ENCODE results near the gene OR2T2. TPM values are rescaled to one million over a fixed set of nuclear protein-coding genes. Genes with fewer than 3 reads are reported as not detected.
"Not testable (repeated sequence)": the region's sequence is repeated elsewhere in the genome, so short reads cannot be mapped to it uniquely, and the experiment has no call there.

Gene OR2T2
- total and polyA plus RNA-seq, 2 of the 8 experiments (the other 6 are each of a cell fraction or from before 2014, with no cell fraction given): not detected

GRCh38 chr1:248433811-248434415 is 11.5 kb upstream of the OR2T2 start:
- H4K20me1 ChIP-seq (replicated peaks in 1 of 2; ENCODE audit: control insufficient read depth in 1 of 2, insufficient read depth in 2 of 2, low read length in 2 of 2); H3K9ac ChIP-seq (replicated peaks in 1 of 4; ENCODE audit: extremely low read depth in 1 of 4, low read depth in 3 of 4, low read length in 3 of 4); H2BK5ac ChIP-seq (ENCODE audit: low read depth, low read length); H3K4me1 ChIP-seq (replicated peaks in 1 of 4; ENCODE audit: control insufficient read depth in 3 of 4, insufficient read depth in 4 of 4, low read length in 3 of 4); H3K4me2 ChIP-seq (ENCODE audit: insufficient read depth in 1 of 2, low read depth in 2 of 2, low read length in 2 of 2); H4K5ac ChIP-seq (ENCODE audit: insufficient read length, low read depth, low read length); H3K27ac ChIP-seq (ENCODE audit: low read depth, low read length); H4K91ac ChIP-seq (replicated peaks; ENCODE audit: insufficient read length, low read length); H3K56ac ChIP-seq (replicated peaks; ENCODE audit: insufficient read length, low read depth, low read length); H3K4me3 ChIP-seq (ENCODE audit: extremely low read depth in 1 of 4, insufficient read depth in 2 of 4, low read depth in 3 of 4, low read length in 4 of 4); H3K27me3 ChIP-seq (replicated peaks in 1 of 4; ENCODE audit: control insufficient read depth in 3 of 4, extremely low read depth in 1 of 4, insufficient read depth in 3 of 4, low read length in 3 of 4); H4K8ac ChIP-seq (ENCODE audit: extremely low read depth, insufficient read depth, low read length); DNase-seq (ENCODE audit: low read depth in 1 of 2, low spot score in 2 of 2); H2BK15ac ChIP-seq (ENCODE audit: low read length); FAIRE-seq; H3K4ac ChIP-seq (replicated peaks; ENCODE audit: insufficient read length, low read depth, low read length); H3K23me2 ChIP-seq (ENCODE audit: low read depth, low read length); H2AFZ ChIP-seq (ENCODE audit: low read length); H3K23ac ChIP-seq (ENCODE audit: insufficient read length); H3K79me2 ChIP-seq (ENCODE audit: control insufficient read depth in 1 of 2, insufficient read depth in 2 of 2, low read length in 2 of 2); H3K18ac ChIP-seq (ENCODE audit: extremely low read depth, low read length); POLR2A ChIA-PET (ENCODE audit: partially characterized antibody); H3K36me3 ChIP-seq (ENCODE audit: control insufficient read depth in 2 of 4, insufficient read depth in 4 of 4, low read length in 3 of 4); CTCF ChIA-PET (ENCODE audit: partially characterized antibody); H2BK12ac ChIP-seq (ENCODE audit: low read depth, low read length); H3K14ac ChIP-seq (ENCODE audit: insufficient read length); H3K79me1 ChIP-seq (ENCODE audit: low read depth, low read length); H2BK120ac ChIP-seq (replicated peaks; ENCODE audit: low read depth, low read length); H2AK5ac ChIP-seq (ENCODE audit: low read depth, low read length); H2BK20ac ChIP-seq (ENCODE audit: low read length): not testable (repeated sequence)
- H3K9me3 ChIP-seq (ENCODE audit: insufficient read depth in 2 of 2, low read depth in 1 of 2, low read length in 1 of 2): peaks cover 17 to 48% of the 10 kb centered on the region in 2 experiments
- 88% methylated on average over 31 of the region's 38 CpGs; no CpG with 5 or more reads in 1 of the 2 experiments for WGBS, 2 experiments (ENCODE audit: extremely low coverage in 1 of 2, insufficient coverage in 1 of 2, insufficient read length in 1 of 2, insufficient replicate concordance in 2 of 2, low coverage in 1 of 2, low lambda C conversion rate in 2 of 2, missing lambda C conversion rate in 1 of 2)

GRCh38 chr1:248434913-248435312 is 10.5 kb upstream of the OR2T2 start:
- H2BK20ac ChIP-seq (ENCODE audit: low read length); H3K79me2 ChIP-seq (ENCODE audit: control insufficient read depth in 1 of 2, insufficient read depth in 2 of 2, low read length in 2 of 2); DNase-seq (ENCODE audit: low read depth in 1 of 2, low spot score in 2 of 2); H4K8ac ChIP-seq (ENCODE audit: extremely low read depth, insufficient read depth, low read length); H3K4ac ChIP-seq (replicated peaks; ENCODE audit: insufficient read length, low read depth, low read length); H3K23me2 ChIP-seq (ENCODE audit: low read depth, low read length); H2BK120ac ChIP-seq (replicated peaks; ENCODE audit: low read depth, low read length); CTCF ChIA-PET (ENCODE audit: partially characterized antibody); H4K20me1 ChIP-seq (replicated peaks in 1 of 2; ENCODE audit: control insufficient read depth in 1 of 2, insufficient read depth in 2 of 2, low read length in 2 of 2); H3K9ac ChIP-seq (replicated peaks in 1 of 4; ENCODE audit: extremely low read depth in 1 of 4, low read depth in 3 of 4, low read length in 3 of 4); H3K4me1 ChIP-seq (replicated peaks in 1 of 4; ENCODE audit: control insufficient read depth in 3 of 4, insufficient read depth in 4 of 4, low read length in 3 of 4); H3K4me2 ChIP-seq (ENCODE audit: insufficient read depth in 1 of 2, low read depth in 2 of 2, low read length in 2 of 2); H2AK5ac ChIP-seq (ENCODE audit: low read depth, low read length); H3K18ac ChIP-seq (ENCODE audit: extremely low read depth, low read length); H4K5ac ChIP-seq (ENCODE audit: insufficient read length, low read depth, low read length); H3K4me3 ChIP-seq (ENCODE audit: extremely low read depth in 1 of 4, insufficient read depth in 2 of 4, low read depth in 3 of 4, low read length in 4 of 4); H2AFZ ChIP-seq (ENCODE audit: low read length); H3K79me1 ChIP-seq (ENCODE audit: low read depth, low read length); H2BK12ac ChIP-seq (ENCODE audit: low read depth, low read length); H2BK15ac ChIP-seq (ENCODE audit: low read length); H3K36me3 ChIP-seq (ENCODE audit: control insufficient read depth in 2 of 4, insufficient read depth in 4 of 4, low read length in 3 of 4); H4K91ac ChIP-seq (replicated peaks; ENCODE audit: insufficient read length, low read length); POLR2A ChIA-PET (ENCODE audit: partially characterized antibody); H3K56ac ChIP-seq (replicated peaks; ENCODE audit: insufficient read length, low read depth, low read length); FAIRE-seq; H3K23ac ChIP-seq (ENCODE audit: insufficient read length); H2BK5ac ChIP-seq (ENCODE audit: low read depth, low read length); H3K14ac ChIP-seq (ENCODE audit: insufficient read length); H3K27ac ChIP-seq (ENCODE audit: low read depth, low read length); H3K27me3 ChIP-seq (replicated peaks in 1 of 4; ENCODE audit: control insufficient read depth in 3 of 4, extremely low read depth in 1 of 4, insufficient read depth in 3 of 4, low read length in 3 of 4): not testable (repeated sequence)
- H3K9me3 ChIP-seq (ENCODE audit: insufficient read depth in 2 of 2, low read depth in 1 of 2, low read length in 1 of 2): peaks cover 17 to 45% of the 10 kb centered on the region in 2 experiments
- WGBS, 2 experiments (ENCODE audit: extremely low coverage in 1 of 2, insufficient coverage in 1 of 2, insufficient read length in 1 of 2, insufficient replicate concordance in 2 of 2, low coverage in 1 of 2, low lambda C conversion rate in 2 of 2, missing lambda C conversion rate in 1 of 2): 92% methylated on average over 4 of the region's 6 CpGs; no CpG with 5 or more reads in 1 of the 2 experiments

All from H1 (cell line).